Hypothalamus (tissue), 51 donors: Measurements from ENCODE around the gene F10.
"Not testable (repeated sequence)": the region's sequence is repeated elsewhere in the genome, so short reads cannot be mapped to it uniquely, and the experiment has no call there.

Experiments
- DNase-seq, 51 donors: peaks; one replicate each; lab custom pipeline; 2025; lab: John Stamatoyannopoulos, UW

Gene F10

DNA sequence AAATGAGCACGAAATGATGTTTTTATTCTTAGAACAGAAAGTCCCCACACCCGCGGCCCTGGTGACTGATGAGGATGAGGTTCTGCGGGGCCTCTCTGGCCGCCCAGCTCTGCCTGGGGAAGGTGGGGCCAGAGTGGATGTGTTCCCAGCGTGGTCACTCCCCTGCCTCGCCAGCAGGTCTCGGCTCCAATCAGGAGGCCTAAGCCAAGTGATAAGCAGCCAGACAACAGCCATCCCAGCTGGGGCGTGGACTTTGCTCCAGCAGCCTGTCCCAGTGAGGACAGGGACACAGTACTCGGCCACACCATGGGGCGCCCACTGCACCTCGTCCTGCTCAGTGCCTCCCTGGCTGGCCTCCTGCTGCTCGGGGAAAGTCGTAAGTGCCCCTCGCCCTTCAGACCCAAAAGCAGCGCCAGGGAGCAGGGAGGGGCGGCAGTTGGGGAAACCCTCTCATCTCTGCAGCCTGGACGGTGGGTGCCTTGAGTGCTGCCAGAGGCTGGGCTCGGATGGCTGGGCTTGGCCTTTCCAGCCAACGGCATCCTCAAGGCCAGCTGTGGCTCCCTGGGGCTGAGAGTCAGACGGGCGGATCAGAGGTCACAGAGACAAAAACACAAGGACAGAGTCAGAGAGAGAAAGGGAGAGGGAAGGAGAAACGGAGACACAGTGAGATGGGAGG, at the start of gene F10:
Gene F10 (plus strand): TSS at position 250 of the 676 bp plus-strand sequence. CDS start 57 bp downstream, at position 307.
- DNase-seq: no peak

- peak in 1 of 51 donors; percentile 17 for DNase-seq
Measured at GRCh38 chr13:113073942-113074341, 48.7 kb upstream of the F10 start.

- no peak for DNase-seq
Measured at GRCh38 chr13:113074401-113074800, 48.2 kb upstream of the F10 start.

- DNase-seq: no peak
Measured at GRCh38 chr13:113074876-113075275, 47.7 kb upstream of the F10 start.

- no peak for DNase-seq
Measured at GRCh38 chr13:113075711-113076110, 46.9 kb upstream of the F10 start.

GRCh38 chr13:113076681-113077401, 45.8 kb upstream of the F10 start:
- no peak for DNase-seq

DNA sequence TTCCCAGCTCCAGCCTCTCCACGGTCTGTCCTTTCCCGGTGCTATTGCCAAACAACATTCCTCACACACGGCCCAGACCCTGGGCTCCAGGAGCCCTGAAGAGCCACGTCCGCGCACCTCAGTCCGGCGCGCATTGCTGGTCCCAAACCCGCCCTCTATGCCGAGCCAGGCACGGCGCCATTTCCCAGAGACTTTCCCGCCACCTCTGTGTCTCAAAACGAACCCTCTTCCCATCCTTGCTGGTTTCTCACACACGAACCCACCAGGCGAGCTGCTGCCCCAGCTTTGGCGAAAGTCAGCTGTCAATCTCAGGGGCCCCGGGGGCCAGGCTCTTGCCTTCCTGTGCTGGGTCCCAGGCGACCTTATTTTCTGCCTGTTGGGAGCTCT, 45.0 kb upstream of the F10 start:
- DNase-seq: no peak

GRCh38 chr13:113077953-113078901, 44.4 kb upstream of the F10 start:
- DNase-seq: no peak

GRCh38 chr13:113078902-113079780, 43.5 kb upstream of the F10 start:
- DNase-seq: peak in 30 of 51 donors; percentile 24 to 81 (median 50)

DNA sequence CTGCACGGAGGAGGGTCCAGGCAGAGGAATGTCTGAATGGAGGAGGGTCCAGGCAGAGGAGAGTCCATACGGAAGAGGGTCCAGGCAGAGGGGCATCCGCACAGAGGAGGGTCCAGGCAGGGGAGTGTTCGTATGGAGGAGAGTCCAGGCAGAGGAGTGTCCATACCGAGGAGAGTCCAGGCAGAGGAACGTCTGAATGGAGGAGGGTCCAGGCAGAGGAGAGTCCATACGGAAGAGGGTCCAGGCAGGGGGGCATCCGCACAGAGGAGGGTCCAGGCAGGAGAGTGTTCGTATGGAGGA, 42.9 kb upstream of the F10 start:
- DNase-seq: not testable (repeated sequence)

DNA sequence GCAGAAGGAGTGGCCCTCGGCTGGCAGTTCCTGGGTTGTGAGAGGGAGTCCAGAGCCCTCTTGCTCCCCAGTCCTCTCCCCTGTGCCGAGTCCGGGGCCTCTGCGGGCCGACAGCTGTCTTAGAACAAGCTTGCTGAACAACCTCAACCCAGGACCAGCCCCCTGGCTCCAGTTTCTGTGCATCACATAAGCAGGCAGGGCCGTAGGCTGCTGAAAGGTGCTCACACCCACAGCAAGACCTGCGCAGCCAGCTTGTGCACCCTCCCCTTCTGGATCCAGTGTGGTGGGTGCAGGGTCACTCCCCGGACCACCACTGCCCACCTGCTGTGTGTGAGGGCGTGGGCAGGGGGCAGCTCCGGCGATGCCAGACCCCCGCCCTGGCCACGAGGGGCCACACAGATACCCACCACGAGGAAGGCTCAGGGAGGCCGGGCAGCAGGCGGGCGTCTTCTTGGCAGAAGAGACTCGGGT, 42.2 kb upstream of the F10 start:
- no peak for DNase-seq

DNA sequence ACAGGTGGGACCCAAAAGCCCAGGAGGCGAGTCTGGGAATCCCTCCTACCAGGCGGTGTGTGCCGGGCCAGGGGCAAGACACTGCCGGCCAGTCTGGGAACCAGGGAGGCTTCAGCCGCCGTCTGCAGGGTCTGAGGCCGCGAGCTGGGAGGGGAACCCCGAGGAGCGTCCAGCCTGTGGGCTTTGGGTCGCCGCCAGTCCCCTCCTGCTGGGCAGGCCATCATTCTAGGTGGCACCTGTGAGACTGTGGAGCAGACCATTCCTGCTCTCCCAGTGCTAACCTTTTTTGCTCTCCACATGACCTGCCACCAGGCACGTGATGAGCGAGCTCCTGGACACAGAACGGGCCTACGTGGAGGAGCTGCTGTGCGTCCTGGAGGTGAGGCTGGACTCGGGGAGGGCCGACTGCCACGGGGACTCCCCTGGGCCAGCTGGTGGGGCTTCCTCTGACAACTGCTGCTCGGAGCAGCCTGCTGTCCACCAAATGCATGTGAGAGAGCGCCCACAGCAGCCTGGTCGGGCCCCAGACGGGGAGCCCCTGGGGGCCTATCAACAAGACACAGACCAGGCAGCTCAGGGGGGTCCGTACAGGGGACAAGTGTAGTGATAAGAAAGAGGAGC, 41.6 kb upstream of the F10 start:
- no peak for DNase-seq

DNA sequence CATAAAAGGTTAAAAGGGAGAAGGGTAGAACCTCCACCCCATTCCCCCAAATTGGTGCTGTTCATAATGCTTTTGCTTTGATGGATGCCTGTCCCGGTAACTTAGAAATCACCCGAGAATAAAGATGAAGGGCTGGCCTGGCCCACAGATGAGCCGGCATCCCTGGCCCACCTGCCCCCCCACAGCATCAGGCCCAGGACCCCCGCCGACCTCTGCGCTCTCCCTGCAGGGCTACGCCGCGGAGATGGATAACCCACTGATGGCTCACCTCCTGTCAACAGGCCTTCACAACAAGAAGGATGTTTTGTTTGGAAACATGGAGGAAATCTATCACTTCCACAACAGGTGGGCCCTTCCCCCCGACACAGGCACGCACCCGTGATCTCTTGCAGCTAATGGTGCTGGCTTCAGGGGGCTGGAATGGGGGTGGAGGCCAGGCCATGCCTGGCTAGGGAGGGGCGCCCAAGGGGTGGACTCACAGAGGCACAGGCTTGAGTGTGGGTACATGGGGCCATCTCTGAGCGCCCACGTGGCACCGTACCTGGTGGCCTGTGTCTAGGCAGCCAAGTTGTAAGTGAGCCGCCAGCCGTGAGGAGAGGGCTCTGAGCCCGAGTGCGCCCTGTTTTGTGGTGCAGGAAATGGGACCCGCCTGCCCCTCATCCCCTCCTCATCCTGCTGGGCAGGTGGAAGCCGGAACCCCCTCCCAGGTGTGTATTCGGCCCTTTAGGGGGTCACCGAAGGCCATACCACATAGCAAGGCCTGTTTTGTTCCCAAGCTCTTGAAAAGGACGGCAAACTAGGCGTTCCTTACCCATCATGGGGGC, 40.2 kb upstream of the F10 start:
- no peak for DNase-seq

GRCh38 chr13:113083022-113083373, 39.6 kb upstream of the F10 start:
- DNase-seq: no peak

GRCh38 chr13:113083402-113084061, 39.1 kb upstream of the F10 start:
- peak in 43 of 51 donors; percentile 11 to 88 (median 67) for DNase-seq

DNA sequence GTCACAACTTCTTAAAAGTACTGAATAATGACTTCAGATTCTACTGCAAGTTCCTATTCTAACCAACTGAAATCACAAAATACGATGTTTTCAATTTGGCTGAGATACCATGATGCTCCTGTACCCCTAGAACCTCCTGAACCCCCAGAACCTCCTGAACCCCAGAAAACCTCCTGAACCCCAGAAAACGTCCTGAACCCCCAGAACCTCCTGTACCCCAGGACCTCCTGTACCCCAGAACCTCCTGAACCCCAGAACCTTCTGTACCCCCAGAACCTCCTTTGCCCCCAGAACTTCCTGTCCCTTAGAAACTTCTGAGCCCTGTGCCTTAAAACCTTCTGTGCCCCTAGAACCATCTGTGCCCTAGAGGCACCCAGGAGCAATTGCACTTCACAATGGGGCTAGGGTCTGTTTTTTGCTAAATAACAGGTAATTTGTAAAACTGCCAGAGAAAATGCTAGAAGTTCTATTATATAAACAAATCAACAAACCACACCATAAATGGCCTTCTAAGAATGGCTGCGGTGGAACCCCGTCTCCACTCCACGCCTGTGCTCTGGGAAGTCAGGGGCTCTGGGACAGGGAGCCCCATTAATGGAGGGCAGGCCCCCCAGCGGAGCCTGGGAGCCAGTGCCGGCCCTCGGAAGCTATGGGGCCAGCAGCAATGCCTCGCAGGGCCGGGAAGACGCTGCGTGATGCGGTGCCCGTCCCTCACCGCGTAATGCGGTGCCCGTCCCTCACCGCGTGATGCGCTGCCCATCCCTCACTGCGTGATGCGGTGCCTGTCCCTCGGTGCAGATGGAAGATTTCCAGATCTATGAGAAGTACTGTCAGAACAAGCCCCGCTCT, 38.3 kb upstream of the F10 start:
- DNase-seq: no peak

GRCh38 chr13:113084943-113085540, 37.6 kb upstream of the F10 start:
- no peak for DNase-seq
